WERI-Rb-1 (cell line): ENCODE results near the gene CAPN2.
A peak's percentile ranks its signal among the peaks of the same experiment; 100 is the strongest.

Experiments used
- DNase-seq: peaks from one replicate; pipeline ENCODE4 v3.0.0-alpha.2; 2020
- H3K27ac ChIP-seq: fragments of 250-450 bp; sonication (Bioruptor Pico); 2 replicates; pipeline ENCODE4 v1.5.1; 2020; ENCODE audit warnings: mild to moderate bottlenecking, moderate library complexity
- H3K27me3 ChIP-seq: fragments of 250-450 bp; sonication (Bioruptor Pico); 2 replicates; pipeline ENCODE4 v1.5.1; 2021; ENCODE audit warnings: mild to moderate bottlenecking, low read depth, moderate library complexity; ENCODE audit not compliant: insufficient read depth, severe bottlenecking
- H3K36me3 ChIP-seq: fragments of 250-450 bp; sonication (Bioruptor Pico); 2 replicates; pipeline ENCODE4 v1.5.1; 2020; ENCODE audit warnings: mild to moderate bottlenecking, moderate library complexity
- H3K4me3 ChIP-seq: 2 replicates; pipeline ENCODE4 v1.5.1; 2011; ENCODE audit warnings: low read depth, mild to moderate bottlenecking, control low read depth, low read length
- H3K9me3 ChIP-seq: fragments of 250-450 bp; sonication (Bioruptor Pico); 2 replicates; pipeline ENCODE4 v1.5.1; 2021; ENCODE audit warnings: mild to moderate bottlenecking, moderate library complexity; ENCODE audit not compliant: severe bottlenecking
- CTCF ChIP-seq: IDR thresholded peaks from 2 replicates; pipeline ENCODE4 v1.5.1; 2011; ENCODE audit warnings: low read depth, mild to moderate bottlenecking, control low read depth, inconsistent platforms, low read length

CAPN2 gene

GRCh38 chr1:223780949-223781348, 68.6 kb downstream of the CAPN2 start:
- Histone ChIP-seq H3K4me3 (no peak overlapping the region), H3K27me3 (no peaks in the 10 kb centered on the region), H3K27ac (peak overlapping the region; percentile 81), H3K36me3 (peaks cover 14% of the 10 kb centered on the region), H3K9me3 (no peaks in the 10 kb centered on the region)
- peak; percentile 50 for DNase-seq
- TF ChIP-seq CTCF, result no peak

- no peak for DNase-seq
- TF ChIP-seq CTCF, result no peak
- peaks cover 7% of the 10 kb centered on the region for H3K36me3 ChIP-seq
- no peaks in the 10 kb centered on the region for H3K9me3 ChIP-seq
- H3K27ac ChIP-seq, result peak overlapping the region; percentile 81
- H3K4me3 ChIP-seq, result no peak overlapping the region
- H3K27me3 ChIP-seq, result no peaks in the 10 kb centered on the region
Measured at GRCh38 chr1:223783676-223784075, 71.3 kb downstream of the CAPN2 start.

GRCh38 chr1:223784541-223784940, 72.2 kb downstream of the CAPN2 start:
- Histone ChIP-seq H3K4me3 (no peak overlapping the region), H3K27ac (no peak overlapping the region), H3K9me3 (no peaks in the 10 kb centered on the region), H3K36me3 (peaks cover 6% of the 10 kb centered on the region), H3K27me3 (no peaks in the 10 kb centered on the region)
- no peak for TF ChIP-seq CTCF
- no peak for DNase-seq

GRCh38 chr1:223785808-223786207, 73.5 kb downstream of the CAPN2 start:
- no peaks in the 10 kb centered on the region for H3K36me3 ChIP-seq

GRCh38 chr1:223788746-223789415, 76.5 kb downstream of the CAPN2 start:
- no peak for TF ChIP-seq CTCF
- no peak for DNase-seq
- no peak overlapping the region for H3K27ac ChIP-seq
- H3K4me3 ChIP-seq, result no peak overlapping the region
- no peaks in the 10 kb centered on the region for H3K9me3 ChIP-seq
- no peaks in the 10 kb centered on the region for H3K36me3 ChIP-seq
- no peaks in the 10 kb centered on the region for H3K27me3 ChIP-seq

More at GRCh38 chr1:223785808-223786207, 73.5 kb downstream of the CAPN2 start:
- Histone ChIP-seq H3K27me3 (no peaks in the 10 kb centered on the region), H3K9me3 (no peaks in the 10 kb centered on the region), H3K27ac (no peak overlapping the region), H3K4me3 (no peak overlapping the region)
- no peak for TF ChIP-seq CTCF
- DNase-seq, result no peak

GRCh38 chr1:223792046-223792445, 79.7 kb downstream of the CAPN2 start:
- TF ChIP-seq CTCF, result no peak
- Histone ChIP-seq H3K36me3 (peaks cover 2% of the 10 kb centered on the region; the same call in 1 of the 2 replicates), H3K4me3 (no peak overlapping the region), H3K9me3 (no peaks in the 10 kb centered on the region), H3K27ac (no peak overlapping the region), H3K27me3 (no peaks in the 10 kb centered on the region)
- no peak for DNase-seq
